GM12891 (cell line): ENCODE measurements around the gene NOTCH4.
"Not testable (repeated sequence)": the region's sequence is repeated elsewhere in the genome, so short reads cannot be mapped to it uniquely, and the experiment has no call there.

Experiments used
- POLR2A ChIP-seq: IDR thresholded peaks from 2 replicates; pipeline ENCODE4 v1.6.1; 2011; ENCODE audit warnings: low read depth, low read length, control low read depth
- POLR2AphosphoS5 ChIP-seq: IDR thresholded peaks from 2 replicates; pipeline ENCODE4 v1.6.1; 2011; ENCODE audit warnings: low read depth, low read length, control low read depth
- POU2F2 ChIP-seq: IDR thresholded peaks from 2 replicates; pipeline ENCODE4 v1.6.1; 2011; ENCODE audit warnings: low read depth, mild to moderate bottlenecking, control low read depth, low read length, moderate library complexity

DNA sequence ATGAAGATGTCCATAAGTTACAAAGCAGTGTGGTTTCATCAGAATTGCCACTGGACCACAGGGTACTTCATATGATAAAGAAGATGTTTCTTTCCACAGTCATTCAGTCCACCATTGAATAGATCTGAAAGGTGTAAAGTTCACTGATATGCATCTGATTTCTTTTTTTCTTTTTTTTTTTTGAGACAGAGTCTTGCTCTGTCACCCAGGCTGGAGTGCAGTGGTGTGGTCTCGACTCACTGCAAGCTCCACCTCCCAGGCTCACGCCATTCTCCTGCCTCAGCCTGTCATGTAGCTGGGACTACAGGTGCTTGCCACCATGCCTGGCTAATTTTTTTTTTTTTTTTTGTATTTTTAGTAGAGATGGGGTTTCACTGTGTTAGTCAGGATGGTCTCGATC, 44.6 kb upstream of the NOTCH4 start:
- TF ChIP-seq POLR2A, POU2F2, POLR2AphosphoS5: not testable (repeated sequence)
